Measurements from ENCODE around the gene SUFU. TPM values are rescaled to one million over a fixed set of nuclear protein-coding genes. Genes with fewer than 3 reads are reported as not detected.

SUFU gene
- total and polyA plus RNA-seq, 2 of the 13 experiments (the other 11 are each of a cell fraction or from before 2014, with no cell fraction given) = 2.9 to 5.5 TPM

- no peak for TF ChIP-seq ZBTB1 (CRISPR knock-in tag; IDR thresholded peaks at IDR 0.05; ENCODE audit: borderline replicate concordance)
- no peak for TF ChIP-seq ZBTB44 (CRISPR knock-in tag; IDR thresholded peaks at IDR 0.05)
- peak; percentile 53; the same call in 1 of the 2 replicates for TF ChIP-seq RERE (CRISPR knock-in tag; IDR thresholded peaks at IDR 0.05; ENCODE audit: low read depth)
- no peak; the same call in 1 of the 2 replicates for TF ChIP-seq ZNF607 (CRISPR knock-in tag; IDR thresholded peaks at IDR 0.05; ENCODE audit: borderline replicate concordance)
- TF ChIP-seq JDP2 (CRISPR knock-in tag; IDR thresholded peaks at IDR 0.05; ENCODE audit: borderline replicate concordance) = no peak
- TF ChIP-seq ETS1 (CRISPR knock-in tag; IDR thresholded peaks at IDR 0.05) = no peak
- TF ChIP-seq ZNF572 (CRISPR knock-in tag; IDR thresholded peaks at IDR 0.05) = no peak
- TF ChIP-seq ZMYM3 (CRISPR knock-in tag; IDR thresholded peaks at IDR 0.05) = peak; percentile 41; the same call in 1 of the 2 replicates
- no peak for TF ChIP-seq SCMH1 (CRISPR knock-in tag; IDR thresholded peaks at IDR 0.05; ENCODE audit: borderline replicate concordance)
- TF ChIP-seq SNRNP70 (IDR thresholded peaks at IDR 0.05; ENCODE audit: low read depth, low read length) = no peak
- no peak for TF ChIP-seq SRSF4 (IDR thresholded peaks at IDR 0.05; ENCODE audit: low read depth, low read length, poor library complexity, severe bottlenecking)
- TF ChIP-seq E2F5 (CRISPR knock-in tag; conservative IDR thresholded peaks at IDR 0.05) = no peak
- TF ChIP-seq ZNF503 (CRISPR knock-in tag; IDR thresholded peaks at IDR 0.05) = peak; percentile 69; the same call in 1 of the 2 replicates
- no peak for TF ChIP-seq HINFP (CRISPR knock-in tag; IDR thresholded peaks at IDR 0.05; ENCODE audit: low read depth)
- TF ChIP-seq ZNF335 (CRISPR knock-in tag; IDR thresholded peaks at IDR 0.05) = peak; percentile 89
Measured at GRCh38 chr10:102597131-102597991, 93.6 kb downstream of the SUFU start (continued).

Measured in HepG2 (cell line).